DOHH2 (cell line): ENCODE results near the gene PIGZ.

Experiments
- H3F3A ChIP-seq: fragments of 200-600 bp; sonication (generic), shearing (Covaris generic); 2 replicates; pipeline ENCODE4 v1.6.0; 2016; ENCODE audit warnings: antibody characterized with exemption, mild to moderate bottlenecking; ENCODE audit not compliant: control insufficient read depth, insufficient read depth
- H3K27ac ChIP-seq: fragments of 200-600 bp; sonication (generic); 2 replicates; pipeline ENCODE4 v1.5.1; 2014; ENCODE audit warnings: low read depth, mild to moderate bottlenecking, low read length, moderate library complexity
- H3K27me3 ChIP-seq: fragments of 200-600 bp; sonication (generic); 2 replicates; pipeline ENCODE4 v1.6.1; 2014; ENCODE audit warnings: mild to moderate bottlenecking, low read length, mixed read lengths; ENCODE audit not compliant: control insufficient read depth
- H3K36me3 ChIP-seq: fragments of 200-600 bp; sonication (generic); 2 replicates; pipeline ENCODE4 v1.6.1; 2014; ENCODE audit warnings: mild to moderate bottlenecking, low read length, moderate library complexity, mixed read lengths; ENCODE audit not compliant: control insufficient read depth
- H3K4me1 ChIP-seq: fragments of 200-600 bp; sonication (generic); 2 replicates; pipeline ENCODE4 v1.6.1; 2014; ENCODE audit warnings: mild to moderate bottlenecking, low read length, mixed read lengths; ENCODE audit not compliant: control insufficient read depth
- H3K4me2 ChIP-seq: fragments of 200-600 bp; sonication (generic); 2 replicates; pipeline ENCODE4 v1.6.0; 2014; ENCODE audit warnings: mild to moderate bottlenecking, low read length, moderate library complexity
- H3K4me3 ChIP-seq: fragments of 200-600 bp; sonication (generic); 2 replicates; pipeline ENCODE4 v1.5.1; 2014; ENCODE audit warnings: mild to moderate bottlenecking, low read length, mixed read lengths
- H3K79me2 ChIP-seq: fragments of 200-600 bp; sonication (generic); 2 replicates; pipeline ENCODE4 v1.6.1; 2014; ENCODE audit warnings: mild to moderate bottlenecking, low read length, mixed read lengths; ENCODE audit not compliant: control insufficient read depth
- H3K9me2 ChIP-seq: fragments of 200-600 bp; sonication (generic); replicated peaks from 2 replicates; pipeline ENCODE4 v1.6.1; 2014; ENCODE audit warnings: mild to moderate bottlenecking, low read length, mixed read lengths; ENCODE audit not compliant: control insufficient read depth
- H3K9me3 ChIP-seq: fragments of 200-600 bp; sonication (generic); 2 replicates; pipeline ENCODE4 v1.6.1; 2014; ENCODE audit warnings: antibody characterized with exemption, low read length, mixed read lengths; ENCODE audit not compliant: control insufficient read depth, insufficient read depth
- H4K20me1 ChIP-seq: fragments of 200-600 bp; sonication (generic); 2 replicates; pipeline ENCODE4 v1.6.0; 2014; ENCODE audit warnings: low read depth, mild to moderate bottlenecking, antibody characterized with exemption, low read length, moderate library complexity; ENCODE audit not compliant: control insufficient read depth, insufficient read depth
- EZH2phosphoT487 ChIP-seq: fragments of 200-600 bp; sonication (generic); IDR thresholded peaks from 2 replicates; pipeline ENCODE4 v1.6.1; 2017; ENCODE audit warnings: borderline replicate concordance, mild to moderate bottlenecking, antibody characterized with exemption, low read length, moderate library complexity, mixed read lengths
- TF ChIP-seq, protein P1 (sequence below): fragments of 200-600 bp; sonication (generic); IDR thresholded peaks from one replicate; pipeline ENCODE4 v1.5.1; 2014; ENCODE audit warnings: antibody characterized with exemption, mild to moderate bottlenecking, low read depth, low read length; ENCODE audit not compliant: poor library complexity, severe bottlenecking

The PIGZ gene

DNA sequence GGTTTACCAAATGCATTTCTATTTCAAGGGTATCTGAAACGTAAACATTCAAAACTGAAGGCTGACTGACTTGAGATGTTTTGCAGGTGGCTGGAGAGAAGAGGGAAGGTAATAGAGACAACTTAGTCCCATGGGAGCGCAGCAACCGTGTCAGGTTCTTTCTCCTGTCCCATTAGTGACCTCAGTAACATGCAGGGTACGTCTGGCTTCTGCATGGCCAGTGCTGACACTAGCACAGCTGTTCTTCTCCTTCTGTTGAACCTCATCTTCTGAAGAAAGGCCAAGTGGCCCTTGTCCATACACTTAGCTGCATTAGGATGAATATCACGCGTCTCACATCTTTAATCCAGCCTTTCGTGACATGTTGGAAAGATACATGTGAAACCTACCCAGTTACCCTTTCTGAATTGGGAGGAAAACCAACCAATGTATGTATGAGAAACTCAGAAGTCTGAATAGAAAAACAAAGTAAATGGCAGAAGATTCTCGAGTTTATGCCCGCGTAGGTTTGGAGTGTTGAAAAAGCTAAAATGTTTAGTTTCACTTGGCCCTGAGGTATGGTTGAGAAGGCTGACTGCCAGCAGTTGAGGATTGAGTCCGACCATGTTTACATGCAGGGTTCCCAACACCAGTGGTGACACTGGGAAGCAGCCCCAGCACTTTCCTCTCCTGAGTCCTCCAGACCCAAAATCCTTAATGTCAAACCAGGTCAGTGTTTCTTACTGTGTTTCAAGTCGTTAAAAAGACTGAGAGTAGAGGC, 36.6 kb downstream of the PIGZ start:
- Histone ChIP-seq H3K27me3 (no peaks in the 10 kb centered on the region), H3F3A (peaks cover 7% of the 10 kb centered on the region; the same call in 1 of the 2 replicates)

GRCh38 chr3:196931157-196931556, 37.5 kb downstream of the PIGZ start:
- peaks cover 66% of the 10 kb centered on the region for H3K36me3 ChIP-seq

More for the DNA sequence above, 36.6 kb downstream of the PIGZ start:
- H3K79me2 ChIP-seq, result peaks cover 1% of the 10 kb centered on the region; the same call in 1 of the 2 replicates
- no peaks in the 10 kb centered on the region for H3K9me3 ChIP-seq
- H3K4me1 ChIP-seq, result peaks cover 24% of the 10 kb centered on the region
- no peaks in the 10 kb centered on the region for H4K20me1 ChIP-seq
- H3K9me2 ChIP-seq, result no peaks in the 10 kb centered on the region
- H3K27ac ChIP-seq, result peak overlapping the region; percentile 19; the same call in 1 of the 2 replicates
- peak overlapping the region; percentile 44 for H3K4me2 ChIP-seq
- TF ChIP-seq, protein P1, sequence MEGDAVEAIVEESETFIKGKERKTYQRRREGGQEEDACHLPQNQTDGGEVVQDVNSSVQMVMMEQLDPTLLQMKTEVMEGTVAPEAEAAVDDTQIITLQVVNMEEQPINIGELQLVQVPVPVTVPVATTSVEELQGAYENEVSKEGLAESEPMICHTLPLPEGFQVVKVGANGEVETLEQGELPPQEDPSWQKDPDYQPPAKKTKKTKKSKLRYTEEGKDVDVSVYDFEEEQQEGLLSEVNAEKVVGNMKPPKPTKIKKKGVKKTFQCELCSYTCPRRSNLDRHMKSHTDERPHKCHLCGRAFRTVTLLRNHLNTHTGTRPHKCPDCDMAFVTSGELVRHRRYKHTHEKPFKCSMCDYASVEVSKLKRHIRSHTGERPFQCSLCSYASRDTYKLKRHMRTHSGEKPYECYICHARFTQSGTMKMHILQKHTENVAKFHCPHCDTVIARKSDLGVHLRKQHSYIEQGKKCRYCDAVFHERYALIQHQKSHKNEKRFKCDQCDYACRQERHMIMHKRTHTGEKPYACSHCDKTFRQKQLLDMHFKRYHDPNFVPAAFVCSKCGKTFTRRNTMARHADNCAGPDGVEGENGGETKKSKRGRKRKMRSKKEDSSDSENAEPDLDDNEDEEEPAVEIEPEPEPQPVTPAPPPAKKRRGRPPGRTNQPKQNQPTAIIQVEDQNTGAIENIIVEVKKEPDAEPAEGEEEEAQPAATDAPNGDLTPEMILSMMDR, result no peak
- TF ChIP-seq EZH2phosphoT487, result no peak
- H3K36me3 ChIP-seq, result peaks cover 75% of the 10 kb centered on the region
- no peak overlapping the region for H3K4me3 ChIP-seq

GRCh38 chr3:196927571-196928453, 40.8 kb downstream of the PIGZ start:
- H3K79me2 ChIP-seq, result no peaks in the 10 kb centered on the region
- no peak overlapping the region for H3K27ac ChIP-seq
- no peak for TF ChIP-seq EZH2phosphoT487
- TF ChIP-seq, protein P1, result no peak
- H3K4me1 ChIP-seq, result peaks cover 24% of the 10 kb centered on the region
- no peak overlapping the region for H3K4me3 ChIP-seq
- H3K9me2 ChIP-seq, result no peaks in the 10 kb centered on the region
- H3K9me3 ChIP-seq, result no peaks in the 10 kb centered on the region
- no peaks in the 10 kb centered on the region for H4K20me1 ChIP-seq
- H3K27me3 ChIP-seq, result no peaks in the 10 kb centered on the region
- H3K4me2 ChIP-seq, result no peak overlapping the region
- H3F3A ChIP-seq, result peaks cover 4% of the 10 kb centered on the region; the same call in 1 of the 2 replicates
- H3K36me3 ChIP-seq, result peaks cover 49% of the 10 kb centered on the region

More at GRCh38 chr3:196931157-196931556, 37.5 kb downstream of the PIGZ start:
- H3K27me3 ChIP-seq, result no peaks in the 10 kb centered on the region
- peak overlapping the region; percentile 19; the same call in 1 of the 2 replicates for H3K27ac ChIP-seq
- H4K20me1 ChIP-seq, result no peaks in the 10 kb centered on the region
- no peaks in the 10 kb centered on the region for H3K9me2 ChIP-seq
- no peaks in the 10 kb centered on the region for H3K79me2 ChIP-seq
- no peak for TF ChIP-seq EZH2phosphoT487
- TF ChIP-seq, protein P1, result no peak
- H3F3A ChIP-seq, result peaks cover 6% of the 10 kb centered on the region; the same call in 1 of the 2 replicates
- no peaks in the 10 kb centered on the region for H3K9me3 ChIP-seq
- H3K4me3 ChIP-seq, result no peak overlapping the region
- H3K4me1 ChIP-seq, result peaks cover 24% of the 10 kb centered on the region
- H3K4me2 ChIP-seq, result peak overlapping the region; percentile 44
